AG04450 (cell line): ENCODE results near the gene ARHGEF39. TPM values are rescaled to one million over a fixed set of nuclear protein-coding genes. Genes with fewer than 3 reads are reported as not detected.

Source experiments
- CTCF ChIA-PET: fragments of 300-600, 350-600 bp; formaldehyde crosslinking; extraction: SDS; loops from one replicate; lab custom pipeline; 2022; ENCODE audit warnings: antibody characterized with exemption, inconsistent platforms; lab: Charles Lee
- POLR2A ChIA-PET: fragments of 350-600 bp; formaldehyde crosslinking; extraction: SDS; loops from one replicate; lab custom pipeline; 2021; ENCODE audit warnings: antibody characterized with exemption, inconsistent platforms; lab: Yijun Ruan, JAX
- DNase-seq: peaks from one replicate; pipeline ENCODE4 v3.0.0-alpha.2; 2011; ENCODE audit warnings: low read depth, low spot score
- H3K27ac ChIP-seq: one replicate; pipeline ENCODE4 v1.5.1; 2012; ENCODE audit warnings: low read depth, low read length, control low read depth
- H3K27me3 ChIP-seq: one replicate; pipeline ENCODE4 v1.6.0; 2012; ENCODE audit warnings: low read length; ENCODE audit not compliant: control insufficient read depth, insufficient read depth
- H3K4me3 ChIP-seq: 2 replicates; pipeline ENCODE4 v1.5.1; 2011; ENCODE audit warnings: mild to moderate bottlenecking, low read depth, low read length, control low read depth
- H3K9me3 ChIP-seq: 2 replicates; pipeline ENCODE4 v1.5.1; 2012; ENCODE audit warnings: low read length; ENCODE audit not compliant: control insufficient read depth, insufficient read depth
- CTCF ChIP-seq: IDR thresholded peaks from 2 replicates; pipeline ENCODE4 v1.5.1; 2011; ENCODE audit warnings: low read depth, low read length, control low read depth, inconsistent platforms
- polyA plus RNA-seq: library from polyadenylated mRNA; depleted of rRNA; stranded (reverse); fragments of >200 nt; gene quantifications from 2 replicates; pipeline ENCODE4 v1.2.3, GENCODE V29; 2011

ARHGEF39 gene
- polyA plus RNA-seq, 1 experiment = 1.2 TPM

GRCh38 chr9:35711501-35712428 is 46.8 kb upstream of the ARHGEF39 start:
- ChIA-PET CTCF (interaction anchor here (1.4 to 7.5 kb wide), 2 partner anchors 15 to 16 kb away, joined by 6 to 48 read pairs; no protein-coding TSS in a partner anchor), POLR2A (interaction anchor here (0.8 to 3.2 kb wide), 6 partner anchors 13 to 22 kb away, joined by 3 to 17 read pairs (median 8); partner anchors contain the start of gene TPM2)
- DNase-seq = no peak

GRCh38 chr9:35710818-35711500 is 46.0 kb upstream of the ARHGEF39 start:
- ChIA-PET CTCF (interaction anchor here (0.7 to 7.5 kb wide), 2 partner anchors 12 to 15 kb away, joined by 4 to 48 read pairs; no protein-coding TSS in a partner anchor), POLR2A (interaction anchor here (0.8 to 1.9 kb wide), 4 partner anchors 13 to 21 kb away, joined by 3 to 8 read pairs (median 5); partner anchors contain the start of gene TPM2)
- no peak overlapping the region for H3K4me3 ChIP-seq
- no peak for TF ChIP-seq CTCF
- DNase-seq = no peak
- no peak overlapping the region for H3K27ac ChIP-seq
- H3K27me3 ChIP-seq = no peaks in the 10 kb centered on the region
- no peaks in the 10 kb centered on the region for H3K9me3 ChIP-seq

More at GRCh38 chr9:35711501-35712428, 46.8 kb upstream of the ARHGEF39 start:
- Histone ChIP-seq H3K27ac (no peak overlapping the region), H3K27me3 (no peaks in the 10 kb centered on the region), H3K9me3 (no peaks in the 10 kb centered on the region), H3K4me3 (no peak overlapping the region)
- TF ChIP-seq CTCF = no peak

- Histone ChIP-seq H3K9me3 (no peaks in the 10 kb centered on the region), H3K27me3 (no peaks in the 10 kb centered on the region), H3K27ac (no peak overlapping the region), H3K4me3 (no peak overlapping the region)
- CTCF ChIA-PET = interaction anchor here (1.0 to 7.5 kb wide), 3 partner anchors 12 to 61 kb away, joined by 3 to 48 read pairs (median 3); no protein-coding TSS in a partner anchor
- POLR2A ChIA-PET = interaction anchor here (1.1 to 1.8 kb wide), 2 partner anchors 20 to 24 kb away, joined by 3 to 5 read pairs; partner anchors contain the start of gene CREB3
- TF ChIP-seq CTCF = no peak
- DNase-seq = no peak
These were observed 43.2 kb upstream of the ARHGEF39 start for GRCh38 chr9:35708146-35708545.

- POLR2A ChIA-PET = interaction anchor here (1.2 to 1.8 kb wide), 2 partner anchors 12 to 21 kb away, joined by 5 to 8 read pairs; no protein-coding TSS in a partner anchor
These were observed 42.0 kb upstream of the ARHGEF39 start for GRCh38 chr9:35706951-35707350.

More at GRCh38 chr9:35706951-35707350, 42.0 kb upstream of the ARHGEF39 start:
- H3K4me3 ChIP-seq = no peak overlapping the region
- no peaks in the 10 kb centered on the region for H3K9me3 ChIP-seq
- no peak overlapping the region for H3K27ac ChIP-seq
- no peak for TF ChIP-seq CTCF
- H3K27me3 ChIP-seq = no peaks in the 10 kb centered on the region
- no peak for DNase-seq
- CTCF ChIA-PET = interaction anchor here (1.2 to 7.5 kb wide), 2 partner anchors 11 to 60 kb away, joined by 3 to 48 read pairs; no protein-coding TSS in a partner anchor
